Activated T-helper 17 cell treated with anti-CD3 and anti-CD28 coated beads, Interleukin-2, amount 50 U/mL, for 72 hours (primary cell): ENCODE measurements around the gene GPR119. TPM values are rescaled to one million over a fixed set of nuclear protein-coding genes. Genes with fewer than 3 reads are reported as not detected.
"Not testable (repeated sequence)": the region's sequence is repeated elsewhere in the genome, so short reads cannot be mapped to it uniquely, and the experiment has no call there.

Experiments used
- ATAC-seq: fragments of 150-1000 bp; cut with Tn5 transposase; replicated peaks from 2 replicates; pipeline ENCODE4 v1.10.0; 2021; ENCODE audit warnings: mild to moderate bottlenecking, moderate library complexity
- H3K27ac Mint-ChIP-seq: one replicate; pipeline ENCODE4 v1.8.0; 2022; ENCODE audit warnings: mixed read lengths
- H3K27me3 Mint-ChIP-seq: one replicate; pipeline ENCODE4 v1.8.0; 2022; ENCODE audit warnings: mixed read lengths
- H3K36me3 Mint-ChIP-seq: one replicate; pipeline ENCODE4 v1.8.0; 2022; ENCODE audit warnings: low read depth, mild to moderate bottlenecking, mixed read lengths
- H3K4me1 Mint-ChIP-seq: one replicate; pipeline ENCODE4 v1.8.0; 2022; ENCODE audit warnings: mixed read lengths
- H3K4me3 Mint-ChIP-seq: one replicate; pipeline ENCODE4 v1.8.0; 2022; ENCODE audit warnings: mild to moderate bottlenecking, mixed read lengths
- H3K9me3 Mint-ChIP-seq: one replicate; pipeline ENCODE4 v1.8.0; 2022; ENCODE audit warnings: mixed read lengths
- total RNA-seq, 2 donors: library from RNA; stranded (reverse); gene quantifications; one replicate each; pipeline ENCODE4 v1.2.3, GENCODE V29; 2022

The GPR119 gene
- total RNA-seq, result not detected

- H3K36me3 Mint-ChIP-seq, result no peaks in the 10 kb centered on the region
- ATAC-seq, result no peak
- no peak within 1 kb of the TSS for H3K27ac Mint-ChIP-seq
- H3K27me3 Mint-ChIP-seq, result no peaks in the 10 kb centered on the region
- H3K9me3 Mint-ChIP-seq, result no peaks in the 10 kb centered on the region
- H3K4me3 Mint-ChIP-seq, result no peak within 1 kb of the TSS
- H3K4me1 Mint-ChIP-seq, result no peaks in the 10 kb centered on the region
These were observed at the start of gene GPR119 for GRCh38 chrX:130385520-130385919. TSS of gene GPR119 (minus strand) at chrX:130385674. CDS start at chrX:130385447, 227 bp downstream.

GRCh38 chrX:130429236-130429635 is 43.8 kb upstream of the GPR119 start:
- not testable (repeated sequence) for H3K4me1 Mint-ChIP-seq, H3K27me3 Mint-ChIP-seq, ATAC-seq, H3K9me3 Mint-ChIP-seq, H3K4me3 Mint-ChIP-seq, H3K36me3 Mint-ChIP-seq, H3K27ac Mint-ChIP-seq

DNA sequence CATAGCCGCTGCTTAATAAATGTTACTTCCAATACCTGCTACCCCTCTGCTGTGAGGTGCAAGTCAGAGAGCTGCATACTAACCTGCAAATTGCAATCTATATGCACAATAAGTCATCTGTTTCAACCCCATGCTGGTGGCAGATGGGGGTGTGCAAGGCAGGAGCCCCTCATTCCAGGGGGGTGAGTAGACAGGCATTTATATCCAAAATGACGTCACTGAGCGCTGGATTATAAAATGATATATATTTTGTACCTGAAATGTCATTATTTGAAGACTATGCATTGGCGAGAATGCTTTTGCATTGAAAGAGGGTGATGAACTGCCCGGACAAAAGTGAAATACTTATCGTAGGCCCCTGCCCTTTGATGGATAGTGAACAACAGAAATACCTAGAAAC is 41.1 kb upstream of the GPR119 start:
- Mint-ChIP-seq H3K4me1 (no peaks in the 10 kb centered on the region), H3K9me3 (no peaks in the 10 kb centered on the region), H3K27me3 (peaks cover 4% of the 10 kb centered on the region), H3K36me3 (no peaks in the 10 kb centered on the region), H3K27ac (no peak overlapping the region), H3K4me3 (no peak overlapping the region)
- ATAC-seq, result no peak

DNA sequence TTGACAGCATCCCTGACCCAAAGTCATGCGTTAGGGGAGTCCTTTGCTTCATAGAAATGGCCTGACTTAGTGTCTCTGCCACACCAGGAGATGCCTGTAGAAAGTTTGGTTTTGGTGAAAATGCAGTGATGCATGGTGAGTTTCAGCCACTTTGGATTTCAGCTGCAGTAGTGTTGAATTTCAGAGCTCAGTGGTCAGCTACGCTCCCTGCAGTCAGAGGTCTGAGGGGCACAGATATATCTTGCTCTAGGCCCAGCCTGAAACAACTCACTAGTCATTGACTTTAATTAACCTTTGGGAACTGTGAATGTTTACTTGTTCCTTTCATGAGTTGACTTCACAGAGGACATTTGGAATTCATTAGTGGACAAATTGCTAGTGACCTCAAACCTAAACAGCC is 33.8 kb upstream of the GPR119 start:
- ATAC-seq, result no peak
- Mint-ChIP-seq H3K4me3 (no peak overlapping the region), H3K36me3 (peaks cover 5% of the 10 kb centered on the region), H3K4me1 (no peaks in the 10 kb centered on the region), H3K27me3 (no peaks in the 10 kb centered on the region), H3K27ac (no peak overlapping the region), H3K9me3 (no peaks in the 10 kb centered on the region)

GRCh38 chrX:130418740-130419139 is 33.3 kb upstream of the GPR119 start:
- Mint-ChIP-seq H3K27me3 (no peaks in the 10 kb centered on the region), H3K4me3 (no peak overlapping the region), H3K9me3 (no peaks in the 10 kb centered on the region), H3K27ac (no peak overlapping the region), H3K4me1 (no peaks in the 10 kb centered on the region), H3K36me3 (peaks cover 10% of the 10 kb centered on the region)
- no peak for ATAC-seq

DNA sequence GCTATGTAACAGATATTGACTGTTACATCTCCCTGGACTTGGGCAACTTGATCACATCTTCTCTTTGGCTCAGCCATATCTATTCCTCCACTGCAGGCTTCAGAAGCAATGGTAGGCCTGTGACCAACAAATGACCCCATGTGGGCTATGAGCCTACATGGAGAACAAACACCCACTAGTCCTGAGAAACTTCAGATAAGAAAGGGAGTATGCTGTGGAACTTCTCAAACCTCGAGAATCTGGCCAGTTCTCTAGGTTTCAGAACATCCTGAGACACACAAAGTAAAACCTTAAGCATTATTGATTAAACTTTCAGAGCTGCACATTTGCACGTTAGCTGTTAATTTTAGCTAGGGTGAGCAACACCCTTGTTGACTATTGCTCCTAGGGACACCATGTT is 32.6 kb upstream of the GPR119 start:
- Mint-ChIP-seq H3K9me3 (no peaks in the 10 kb centered on the region), H3K4me1 (no peaks in the 10 kb centered on the region), H3K27me3 (no peaks in the 10 kb centered on the region), H3K27ac (no peak overlapping the region), H3K4me3 (no peak overlapping the region), H3K36me3 (peaks cover 16% of the 10 kb centered on the region)
- ATAC-seq, result no peak

GRCh38 chrX:130416785-130417184 is 31.3 kb upstream of the GPR119 start:
- Mint-ChIP-seq H3K4me3 (no peak overlapping the region), H3K4me1 (no peaks in the 10 kb centered on the region), H3K9me3 (no peaks in the 10 kb centered on the region), H3K27me3 (no peaks in the 10 kb centered on the region), H3K36me3 (peaks cover 26% of the 10 kb centered on the region), H3K27ac (no peak overlapping the region)
- ATAC-seq, result no peak

GRCh38 chrX:130415201-130415600 is 29.7 kb upstream of the GPR119 start:
- Mint-ChIP-seq H3K36me3 (peaks cover 36% of the 10 kb centered on the region), H3K27me3 (no peaks in the 10 kb centered on the region), H3K4me1 (no peaks in the 10 kb centered on the region), H3K27ac (no peak overlapping the region), H3K4me3 (no peak overlapping the region), H3K9me3 (no peaks in the 10 kb centered on the region)
- no peak for ATAC-seq

DNA sequence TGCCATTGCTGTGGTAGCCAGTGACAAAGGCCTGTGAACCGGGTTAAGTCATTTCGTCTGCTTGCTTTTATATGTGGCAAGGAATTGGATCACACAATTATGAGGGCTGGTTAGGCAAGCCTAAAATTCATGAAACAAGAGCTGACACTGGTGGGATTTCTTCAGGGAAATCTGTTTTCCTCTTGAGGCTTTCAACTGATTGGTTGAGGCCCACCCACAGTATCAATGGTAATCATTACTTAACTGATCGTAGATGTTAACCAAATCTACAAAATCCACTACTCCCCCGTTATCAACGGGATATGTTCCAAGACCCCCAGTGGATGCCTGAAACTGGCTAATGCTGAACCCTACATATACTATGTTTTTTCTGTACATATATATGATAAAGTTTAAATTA is 29.3 kb upstream of the GPR119 start:
- no peak for ATAC-seq
- Mint-ChIP-seq H3K27me3 (no peaks in the 10 kb centered on the region), H3K36me3 (peaks cover 39% of the 10 kb centered on the region), H3K4me1 (no peaks in the 10 kb centered on the region), H3K9me3 (no peaks in the 10 kb centered on the region), H3K4me3 (no peak overlapping the region), H3K27ac (no peak overlapping the region)

DNA sequence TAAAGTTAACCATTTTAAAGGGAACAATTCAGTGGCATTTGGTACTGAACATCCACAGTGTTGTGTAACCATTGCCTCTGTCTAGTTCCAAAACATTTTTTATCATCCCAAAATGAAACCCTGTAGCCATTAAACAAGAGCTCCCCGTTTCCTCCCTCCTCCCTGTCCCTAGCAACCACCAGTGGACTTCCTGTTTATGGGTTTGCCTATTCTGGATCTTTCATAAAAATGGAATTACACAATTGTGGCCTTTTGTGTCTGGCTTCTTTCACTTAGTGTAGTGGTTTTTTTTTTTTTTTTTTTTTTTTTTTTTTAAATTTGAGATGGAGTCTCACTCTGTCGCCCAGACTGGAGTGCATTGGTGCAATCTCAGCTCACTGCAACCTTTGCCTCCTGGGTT is 27.9 kb upstream of the GPR119 start:
- Mint-ChIP-seq H3K4me3 (no peak overlapping the region), H3K9me3 (no peaks in the 10 kb centered on the region), H3K36me3 (peaks cover 53% of the 10 kb centered on the region), H3K4me1 (no peaks in the 10 kb centered on the region), H3K27me3 (no peaks in the 10 kb centered on the region), H3K27ac (no peak overlapping the region)
- ATAC-seq, result no peak

DNA sequence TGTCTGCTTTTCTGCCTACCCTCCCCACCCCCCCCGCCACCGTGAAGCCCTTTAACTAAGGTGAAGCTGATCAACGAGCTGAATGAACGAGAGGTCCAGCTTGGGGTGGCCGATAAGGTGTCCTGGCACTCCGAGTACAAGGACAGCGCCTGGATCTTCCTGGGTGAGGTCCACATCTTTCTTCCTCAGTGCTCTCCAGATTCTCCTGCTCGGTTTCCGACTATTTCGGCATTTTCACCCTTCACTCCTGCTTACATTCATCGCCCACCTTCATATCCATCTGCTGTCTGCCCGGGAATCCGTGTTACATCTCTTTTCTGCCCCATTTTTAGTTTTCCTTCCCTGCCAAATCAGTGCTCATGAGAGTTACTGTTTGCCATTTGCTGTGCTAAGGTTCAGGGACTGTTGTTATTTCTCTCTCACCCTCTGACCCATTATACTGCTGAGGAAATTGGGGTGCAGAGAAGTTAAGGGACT is 16.8 kb upstream of the GPR119 start:
- H3K4me1 Mint-ChIP-seq, result no peaks in the 10 kb centered on the region

GRCh38 chrX:130401415-130402207 is 16.1 kb upstream of the GPR119 start, which contains the start of gene RBMX2:
TSS of gene RBMX2 (plus strand) at chrX:130401987. CDS start at chrX:130402033, 46 bp downstream.
- H3K4me3 Mint-ChIP-seq, result peak within 1 kb of the TSS; percentile 98
- H3K4me1 Mint-ChIP-seq, result no peaks in the 10 kb centered on the region
- peak within 1 kb of the TSS; percentile 96 for H3K27ac Mint-ChIP-seq
- peaks cover 6% of the 10 kb centered on the region for H3K27me3 Mint-ChIP-seq
- H3K9me3 Mint-ChIP-seq, result no peaks in the 10 kb centered on the region
- H3K36me3 Mint-ChIP-seq, result peaks cover 15% of the 10 kb centered on the region
- ATAC-seq, result peak; percentile 97

More for the DNA sequence above, 16.8 kb upstream of the GPR119 start:
- H3K27me3 Mint-ChIP-seq, result peaks cover 1% of the 10 kb centered on the region
- H3K36me3 Mint-ChIP-seq, result peaks cover 17% of the 10 kb centered on the region
- no peaks in the 10 kb centered on the region for H3K9me3 Mint-ChIP-seq
- no peak for ATAC-seq
- peak overlapping the region; percentile 98 for H3K4me3 Mint-ChIP-seq
- peak overlapping the region; percentile 96 for H3K27ac Mint-ChIP-seq

GRCh38 chrX:130395341-130395740 is 9.9 kb upstream of the GPR119 start:
- Mint-ChIP-seq H3K4me1 (no peaks in the 10 kb centered on the region), H3K27ac (no peak overlapping the region), H3K27me3 (peaks cover 6% of the 10 kb centered on the region), H3K4me3 (no peak overlapping the region), H3K9me3 (no peaks in the 10 kb centered on the region), H3K36me3 (no peaks in the 10 kb centered on the region)
- no peak for ATAC-seq

DNA sequence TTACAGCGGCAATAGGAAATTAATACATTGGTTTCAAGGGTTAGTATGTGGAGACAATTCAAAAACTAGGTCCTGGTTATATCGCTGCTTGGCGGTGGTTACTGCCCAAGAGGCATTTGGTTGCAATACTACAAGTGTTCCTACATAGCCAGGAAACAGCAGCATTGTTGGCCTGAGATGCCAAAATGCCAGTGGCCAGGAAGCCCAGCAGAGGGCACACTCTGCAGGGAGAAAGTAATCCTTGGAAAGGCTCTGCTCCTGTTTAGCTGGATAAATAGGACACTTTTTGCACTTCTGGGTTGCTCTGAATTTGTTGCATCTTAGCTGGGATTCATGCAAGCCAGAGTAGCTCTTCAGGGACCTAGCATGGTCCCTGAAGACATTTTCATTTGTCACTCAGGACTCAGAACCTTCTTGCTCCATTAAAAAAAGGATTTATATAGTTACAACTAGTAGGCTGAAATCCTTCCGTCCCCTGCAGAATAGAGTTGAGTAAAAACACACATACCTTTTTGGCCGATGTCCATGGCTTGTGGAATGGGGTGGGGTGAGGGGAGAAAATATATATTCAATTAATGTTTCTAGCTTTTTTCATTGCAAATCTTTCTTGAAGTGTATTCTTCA is 8.1 kb upstream of the GPR119 start:
- no peak overlapping the region for H3K27ac Mint-ChIP-seq
- H3K4me3 Mint-ChIP-seq, result no peak overlapping the region
- H3K27me3 Mint-ChIP-seq, result peaks cover 6% of the 10 kb centered on the region
- no peaks in the 10 kb centered on the region for H3K9me3 Mint-ChIP-seq
- no peak for ATAC-seq
- H3K36me3 Mint-ChIP-seq, result no peaks in the 10 kb centered on the region
- H3K4me1 Mint-ChIP-seq, result no peaks in the 10 kb centered on the region

DNA sequence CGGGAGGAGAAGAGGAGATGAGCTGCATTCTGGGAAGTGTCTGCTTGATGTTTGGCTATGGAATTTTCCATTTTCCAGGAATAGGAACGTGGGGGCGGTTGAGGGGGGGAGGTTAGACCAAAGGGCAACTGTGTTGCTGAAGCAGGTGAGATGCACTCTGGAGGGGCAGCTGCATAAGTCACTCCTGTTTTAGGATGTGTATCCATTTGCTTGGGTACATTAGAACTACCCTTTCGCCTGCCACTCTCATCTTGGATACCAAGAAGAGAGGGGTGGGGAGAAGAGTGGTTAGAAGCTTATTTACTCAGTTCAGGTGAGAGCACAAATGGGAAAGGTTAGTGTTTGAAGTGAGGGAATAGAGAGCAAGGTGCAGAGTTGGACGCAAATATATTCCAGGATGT is 934 bp upstream of the GPR119 start:
- ATAC-seq, result no peak
- H3K4me3 Mint-ChIP-seq, result no peak overlapping the region
- no peak overlapping the region for H3K27ac Mint-ChIP-seq
- no peaks in the 10 kb centered on the region for H3K36me3 Mint-ChIP-seq
- H3K9me3 Mint-ChIP-seq, result no peaks in the 10 kb centered on the region
- H3K4me1 Mint-ChIP-seq, result no peaks in the 10 kb centered on the region
- no peaks in the 10 kb centered on the region for H3K27me3 Mint-ChIP-seq
